Right ventricle myocardium superior (tissue), 1 donor: ENCODE results near the gene LIME1. TPM values are rescaled to one million over a fixed set of nuclear protein-coding genes. Genes with fewer than 3 reads are reported as not detected.
A peak's percentile ranks its signal among the peaks of the same experiment; 100 is the strongest.
"Not testable (repeated sequence)": the region's sequence is repeated elsewhere in the genome, so short reads cannot be mapped to it uniquely, and the experiment has no call there.

Experiments
- ATAC-seq: fragments of 200-7000 bp; cut with Tn5 transposase; one replicate; pipeline ENCODE4 v1.9.1; 2020; ENCODE audit warnings: mild to moderate bottlenecking; ENCODE audit not compliant: poor library complexity
- DNase-seq: peaks from one replicate; pipeline ENCODE4 v3.0.0-alpha.2; 2020
- intact Hi-C: fragments of 100-400 bp; cut with DNase I; formaldehyde crosslinking; loops from one replicate; pipeline ENCODE4 v1.11.2; 2022
- total RNA-seq: library from RNA; stranded (reverse); fragmentation: NEBNext Ultra II Directional; extraction: Animal tissue kit (Norgen Biotek cat#: 25700); gene quantifications from one replicate; pipeline ENCODE4 v1.2.1, GENCODE V29; 2021
- donor health status: DM: no; HTN: yes; CAD: no; lungs with severe emphysema.

LIME1 gene
- total RNA-seq, 1 donor from 2014 or later, result 1.6 TPM

- intact Hi-C loops, result no loop called here
- DNase-seq (no peak), ATAC-seq (no peak)
Observed at GRCh38 chr20:63705232-63706026, 31.0 kb upstream of the LIME1 start.

GRCh38 chr20:63706027-63706695 is 30.3 kb upstream of the LIME1 start:
- ATAC-seq, result no peak
- no peak for DNase-seq
- intact Hi-C loops, result no loop called here

DNA sequence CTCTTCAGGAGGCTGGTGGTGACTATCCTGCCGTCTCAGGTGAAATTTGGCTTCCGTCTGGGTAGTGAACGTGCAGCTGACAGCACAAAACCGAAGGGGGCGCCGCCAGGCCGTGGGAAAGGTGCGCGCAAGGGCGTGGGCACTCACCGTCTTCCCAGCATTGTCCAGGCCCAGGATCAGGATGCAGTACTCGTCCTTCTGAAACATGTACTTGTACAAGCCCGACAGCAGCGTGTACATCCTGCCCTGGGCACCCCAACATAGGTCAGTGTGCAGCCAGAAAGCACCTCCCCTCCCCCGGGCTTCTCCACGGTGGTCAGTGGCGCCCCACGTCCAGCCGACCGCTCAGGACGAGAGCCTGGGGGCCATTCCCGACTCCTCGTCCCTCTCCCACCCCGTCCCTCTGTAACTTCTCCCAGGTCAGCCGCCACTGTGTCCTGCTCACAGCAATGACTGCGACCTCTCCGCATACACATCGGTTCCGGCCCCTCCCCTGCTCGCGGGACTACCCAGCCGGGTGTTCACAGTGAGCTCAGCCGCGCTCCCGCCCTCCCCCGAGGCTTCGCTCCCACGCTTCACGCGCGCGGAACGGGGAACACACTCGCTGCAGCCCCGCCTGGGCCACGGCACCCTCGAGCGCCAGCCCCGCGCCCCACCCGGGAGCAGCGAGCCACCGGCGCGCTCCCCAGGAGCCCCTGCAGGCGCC is 29.5 kb upstream of the LIME1 start:
- DNase-seq (peak; percentile 56), ATAC-seq (peak; percentile 26)
- intact Hi-C loops, result no loop called here

DNA sequence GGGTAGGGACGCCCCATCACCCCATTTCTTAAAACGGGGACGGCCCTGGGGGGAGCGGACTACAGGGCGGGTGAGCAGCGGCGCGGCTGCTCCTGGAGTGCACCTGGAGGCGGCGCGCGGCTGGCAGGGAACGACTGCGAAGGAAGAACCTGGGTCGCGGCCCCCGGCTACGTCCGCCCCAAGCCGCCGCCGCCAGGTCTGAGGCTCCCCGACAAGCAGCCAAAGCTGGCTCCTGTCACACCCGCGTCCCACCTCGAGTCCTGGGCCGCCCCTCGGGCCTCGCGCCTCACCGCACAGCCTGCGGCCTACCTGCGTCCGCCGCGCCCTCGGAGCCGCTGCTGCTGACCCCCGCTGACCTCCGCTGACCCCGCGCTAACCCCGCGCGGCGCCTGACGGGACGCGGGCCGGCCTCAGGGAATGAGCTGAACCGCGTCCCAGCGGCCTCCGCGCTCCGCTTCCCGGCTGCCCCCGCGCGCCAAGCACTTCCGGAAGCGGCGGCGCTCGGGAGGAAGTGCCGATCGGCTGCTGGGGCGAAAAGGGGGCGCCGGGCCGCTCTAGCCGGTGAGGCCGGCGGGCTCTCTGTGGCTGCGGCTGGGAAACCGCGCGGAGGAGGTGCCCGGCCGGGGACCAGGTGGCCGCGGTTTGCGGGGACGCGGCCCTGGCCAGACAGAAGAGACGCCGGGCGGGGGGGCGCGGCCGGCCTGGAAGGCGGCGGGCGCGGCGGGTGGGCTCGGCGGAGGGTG is 28.7 kb upstream of the LIME1 start, which contains the start of the genes ARFRP1 and ZGPAT:
Gene ARFRP1 (minus strand): TSS at position 419 of the 743 bp plus-strand sequence. CDS start 885 bp downstream, outside the sequence.
Gene ZGPAT (plus strand): TSS at position 482 of the 743 bp plus-strand sequence. CDS start 542 bp downstream, outside the sequence.
- peak; percentile 98 for ATAC-seq
- intact Hi-C loops, result no loop called here

DNA sequence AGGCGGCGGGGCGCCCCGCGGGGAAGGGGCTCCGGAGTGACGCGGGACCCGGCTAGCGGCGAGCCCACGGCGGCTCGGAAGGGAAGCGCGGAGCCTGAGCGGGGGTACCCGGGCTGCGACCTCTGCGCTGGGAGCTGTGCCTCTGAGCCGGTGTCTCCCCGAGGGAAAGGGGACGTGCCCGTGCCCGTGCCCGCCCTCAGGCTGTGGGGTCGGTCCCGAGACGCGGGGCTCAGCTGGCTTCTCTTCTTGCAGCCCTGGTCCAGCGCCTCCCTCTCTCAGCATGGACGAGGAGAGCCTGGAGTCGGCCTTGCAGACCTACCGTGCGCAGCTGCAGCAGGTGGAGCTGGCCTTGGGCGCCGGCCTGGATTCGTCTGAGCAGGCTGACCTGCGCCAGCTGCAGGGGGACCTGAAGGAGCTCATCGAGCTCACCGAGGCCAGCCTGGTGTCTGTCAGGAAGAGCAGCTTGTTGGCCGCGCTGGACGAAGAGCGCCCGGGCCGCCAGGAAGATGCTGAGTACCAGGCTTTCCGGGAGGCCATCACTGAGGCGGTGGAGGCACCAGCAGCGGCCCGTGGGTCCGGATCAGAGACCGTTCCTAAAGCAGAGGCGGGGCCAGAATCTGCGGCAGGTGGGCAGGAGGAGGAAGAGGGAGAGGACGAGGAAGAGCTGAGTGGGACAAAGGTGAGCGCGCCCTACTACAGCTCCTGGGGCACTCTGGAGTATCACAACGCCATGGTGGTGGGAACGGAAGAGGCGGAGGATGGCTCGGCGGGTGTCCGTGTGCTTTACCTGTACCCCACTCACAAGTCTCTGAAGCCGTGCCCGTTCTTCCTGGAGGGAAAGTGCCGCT is 27.9 kb upstream of the LIME1 start:
- peak; percentile 43 for DNase-seq
- ATAC-seq, result no peak
- intact Hi-C loops, result no loop called here

More for the DNA sequence above, 28.7 kb upstream of the LIME1 start, which contains the start of the genes ARFRP1 and ZGPAT:
- DNase-seq, result peak; percentile 95

GRCh38 chr20:63709149-63709527 is 27.3 kb upstream of the LIME1 start:
- DNase-seq (no peak), ATAC-seq (no peak)
- intact Hi-C loops, result no loop called here

GRCh38 chr20:63711085-63711645 is 25.3 kb upstream of the LIME1 start:
- ATAC-seq (no peak), DNase-seq (no peak)
- intact Hi-C loops, result no loop called here

GRCh38 chr20:63712191-63712590 is 24.3 kb upstream of the LIME1 start:
- DNase-seq, result no peak
- ATAC-seq, result no peak
- intact Hi-C loops, result no loop called here

DNA sequence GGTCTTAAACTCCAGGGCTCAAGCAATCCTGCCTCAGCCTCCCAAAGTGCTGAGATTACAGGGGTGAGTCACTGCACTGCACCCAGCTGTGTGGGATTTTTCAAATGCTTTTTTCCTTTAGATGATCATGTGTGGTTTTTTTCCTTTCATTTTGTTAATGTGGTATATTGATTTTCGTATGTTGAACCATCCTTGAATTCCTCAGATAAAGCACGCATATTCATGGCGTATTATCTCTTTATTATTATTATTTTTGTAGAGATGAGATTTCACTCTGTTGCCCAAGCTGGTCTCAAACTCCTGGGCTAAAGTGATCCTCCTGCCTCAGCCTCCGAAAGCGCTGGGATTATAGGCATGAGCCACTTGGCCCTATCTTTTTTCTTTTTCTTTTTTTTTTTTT is 21.6 kb upstream of the LIME1 start:
- intact Hi-C loops, result no loop called here
- no peak for DNase-seq
- no peak for ATAC-seq

GRCh38 chr20:63718996-63719395 is 17.5 kb upstream of the LIME1 start:
- no peak for DNase-seq
- ATAC-seq, result no peak
- intact Hi-C loops, result no loop called here

DNA sequence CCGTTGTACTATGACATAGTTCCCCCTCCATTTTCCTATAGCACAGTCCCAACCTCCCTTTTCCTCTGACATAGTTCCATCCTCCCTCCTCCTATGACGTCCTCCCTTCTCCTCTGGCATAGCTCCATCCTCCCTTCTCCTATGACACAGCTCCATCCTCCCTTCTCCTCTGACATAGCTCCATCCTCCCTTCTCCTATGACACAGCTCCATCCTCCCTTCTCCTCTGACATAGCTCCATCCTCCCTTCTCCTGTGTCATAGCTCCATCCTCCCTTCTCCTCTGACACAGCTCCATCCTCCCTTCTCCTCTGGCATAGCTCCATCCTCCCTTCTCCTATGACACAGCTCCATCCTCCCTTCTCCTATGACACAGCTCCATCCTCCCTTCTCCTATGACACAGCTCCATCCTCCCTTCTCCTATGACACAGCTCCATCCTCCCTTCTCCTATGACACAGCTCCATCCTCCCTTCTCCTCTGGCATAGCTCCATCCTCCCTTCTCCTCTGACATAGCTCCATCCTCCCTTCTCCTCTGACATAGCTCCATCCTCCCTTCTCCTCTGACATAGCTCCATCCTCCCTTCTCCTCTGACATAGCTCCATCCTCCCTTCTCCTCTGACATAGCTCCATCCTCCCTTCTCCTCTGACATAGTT is 13.4 kb upstream of the LIME1 start:
- intact Hi-C loops, ATAC-seq, DNase-seq: not testable (repeated sequence)

- intact Hi-C loops, ATAC-seq, DNase-seq: not testable (repeated sequence)
Observed at GRCh38 chr20:63730189-63730733, 6.2 kb upstream of the LIME1 start.

GRCh38 chr20:63731410-63731809 is 5.1 kb upstream of the LIME1 start:
- intact Hi-C loops, result no loop called here
- ATAC-seq (no peak), DNase-seq (no peak)

DNA sequence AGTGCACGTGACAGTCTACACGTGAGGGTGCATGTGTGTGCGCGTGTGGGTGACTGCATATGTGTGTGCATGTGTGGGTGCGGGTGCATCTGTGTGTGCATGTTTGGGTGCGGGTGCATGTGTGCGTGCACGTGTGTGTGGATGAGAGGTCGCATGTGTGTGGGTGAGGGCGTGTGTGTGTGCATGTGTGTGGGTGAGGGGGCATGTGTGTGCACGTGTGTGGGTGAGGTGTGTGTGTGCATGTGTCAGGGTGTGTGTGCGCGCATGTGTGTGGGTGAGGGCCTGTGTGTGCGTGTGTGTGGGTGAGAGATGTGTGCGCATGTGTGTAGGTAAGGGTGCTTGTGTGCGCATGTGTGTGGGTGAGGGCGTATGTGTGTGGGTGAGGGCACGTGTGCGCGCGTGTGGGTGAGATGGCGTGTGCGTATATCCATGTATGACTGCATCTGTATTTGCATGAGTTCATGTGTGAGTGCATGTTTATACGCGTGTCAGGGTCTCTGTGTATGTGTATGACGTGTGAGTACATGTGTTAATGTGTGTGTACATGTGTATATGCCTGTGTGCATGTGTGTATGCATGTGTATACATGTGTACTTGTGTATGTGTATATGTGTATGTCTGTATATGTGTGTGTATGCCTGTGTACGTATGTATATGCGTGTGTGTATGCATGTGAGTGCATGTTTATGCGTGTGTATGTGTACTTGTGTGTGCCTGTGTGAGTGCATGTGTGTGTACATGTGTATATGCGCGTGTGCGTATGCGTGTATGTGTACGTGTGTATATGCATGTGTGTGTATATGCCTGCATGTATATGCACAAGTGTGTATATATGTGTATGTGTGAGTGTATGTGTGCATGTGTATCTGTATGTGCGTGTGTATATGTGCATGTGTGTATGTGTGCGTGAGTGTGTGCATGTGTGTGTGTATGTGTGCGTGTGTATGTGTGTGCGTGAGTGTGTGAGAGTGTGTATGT is 4.1 kb upstream of the LIME1 start:
- ATAC-seq (no peak), DNase-seq (no peak)
- intact Hi-C loops, result no loop called here

DNA sequence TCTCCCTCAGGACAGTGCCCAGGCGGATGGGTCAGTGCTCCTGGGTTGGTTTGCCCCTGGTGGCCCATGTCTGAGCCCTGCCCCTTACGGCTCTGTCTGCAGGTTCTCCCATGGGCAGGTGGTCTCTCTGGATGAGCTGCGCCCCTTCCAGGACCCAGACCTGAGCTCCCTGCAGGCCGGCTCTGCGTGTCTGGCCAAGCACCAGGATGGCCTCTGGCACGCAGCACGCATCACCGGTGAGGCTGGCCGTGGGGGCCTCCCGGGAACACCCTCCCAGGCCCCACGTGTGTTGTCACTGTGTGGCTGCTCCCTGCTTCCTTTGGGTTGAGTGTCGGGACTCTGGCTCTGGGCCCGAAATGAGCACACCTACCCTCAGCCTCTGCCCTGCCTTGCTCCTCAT is 3.3 kb upstream of the LIME1 start:
- intact Hi-C loops, result no loop called here
- ATAC-seq (no peak), DNase-seq (no peak)
